SK-N-SH (cell line): Measurements from ENCODE around the gene SOBP. TPM values are rescaled to one million over a fixed set of nuclear protein-coding genes. Genes with fewer than 3 reads are reported as not detected.

Experiments used
- CTCF ChIA-PET: fragments of 300-600, 350-600 bp; formaldehyde crosslinking; extraction: SDS; loops from one replicate; lab custom pipeline; 2021; lab: Yijun Ruan, JAX
- POLR2A ChIA-PET: fragments of 350-600 bp; sonication (Branson Sonifier 250); formaldehyde crosslinking; extraction: SDS; loops from one replicate; lab custom pipeline; 2020; ENCODE audit warnings: antibody characterized with exemption, inconsistent platforms; lab: Yijun Ruan, JAX
- DNase-seq: peaks from one replicate; pipeline ENCODE4 v3.0.0; 2012
- H2AFZ ChIP-seq: fragments of 200-600 bp; sonication (generic); 2 replicates; pipeline ENCODE4 v1.8.1; 2016; ENCODE audit warnings: antibody characterized with exemption, mild to moderate bottlenecking, low read depth
- H3F3A ChIP-seq: fragments of 200-600 bp; sonication (generic); replicated peaks from 2 replicates; pipeline ENCODE3; 2016; ENCODE audit warnings: antibody characterized with exemption, mild to moderate bottlenecking; ENCODE audit not compliant: insufficient read depth
- H3K27ac ChIP-seq, 2 experiments: fragments of 200-500 bp in 1 of 2; fragments of 200-600 bp in 1 of 2; sonication (Bioruptor generic) in 1 of 2; sonication (generic), shearing (Covaris generic) in 1 of 2; 2 replicates each; pipeline versions ENCODE4 v1.5.1 to v1.6.1; 2014 to 2016; ENCODE audit warnings: low read depth in 2 of 2, inconsistent platforms in 1 of 2, low read length in 1 of 2, mild to moderate bottlenecking in 1 of 2, mixed read lengths in 1 of 2
- H3K27me3 ChIP-seq: fragments of 200-600 bp; sonication (generic), shearing (Covaris generic); 2 replicates; pipeline ENCODE4 v1.6.1; 2016; ENCODE audit warnings: mixed run types; ENCODE audit not compliant: insufficient read depth
- H3K36me3 ChIP-seq, 2 experiments: fragments of 200-500 bp in 1 of 2; fragments of 200-600 bp in 1 of 2; sonication (Bioruptor generic) in 1 of 2; sonication (generic) in 1 of 2; replicated peaks in 1 of 2; 2 replicates each; pipeline versions ENCODE3 to v1.5.1; 2014 to 2016; ENCODE audit warnings: low read length in 1 of 2, mild to moderate bottlenecking in 1 of 2; ENCODE audit not compliant: insufficient read depth in 2 of 2, control insufficient read depth in 1 of 2
- H3K4me1 ChIP-seq, 2 experiments: fragments of 200-500 bp in 1 of 2; fragments of 200-600 bp in 1 of 2; sonication (Bioruptor generic) in 1 of 2; sonication (generic), shearing (Covaris generic) in 1 of 2; 2 replicates each; pipeline versions ENCODE4 v1.5.1 to v1.6.1; 2014 to 2016; ENCODE audit warnings: low read depth in 1 of 2, low read length in 1 of 2, mixed run types in 1 of 2; ENCODE audit not compliant: insufficient read depth in 2 of 2, control insufficient read depth in 1 of 2
- H3K4me2 ChIP-seq: fragments of 200-600 bp; sonication (generic), shearing (Covaris generic); 2 replicates; pipeline ENCODE4 v1.6.1; 2017; ENCODE audit warnings: mixed run types
- H3K4me3 ChIP-seq, 2 experiments: fragments of 200-500 bp in 1 of 2; fragments of 200-600 bp in 1 of 2; sonication (Bioruptor generic) in 1 of 2; sonication (generic), shearing (Covaris generic) in 1 of 2; 2 replicates each; pipeline versions ENCODE4 v1.5.1 to v1.8.1; 2014 to 2016; ENCODE audit warnings: low read depth in 2 of 2, inconsistent platforms in 1 of 2, low read length in 1 of 2, mild to moderate bottlenecking in 1 of 2, mixed read lengths in 1 of 2, moderate library complexity in 1 of 2
- H3K79me2 ChIP-seq: fragments of 200-600 bp; sonication (generic); 2 replicates; pipeline ENCODE4 v1.8.1; 2017; ENCODE audit warnings: mild to moderate bottlenecking; ENCODE audit not compliant: insufficient read depth
- H3K9ac ChIP-seq: fragments of 200-600 bp; sonication (generic); 2 replicates; pipeline ENCODE4 v1.6.1; 2017; ENCODE audit warnings: mixed run types
- H3K9me2 ChIP-seq: fragments of 200-600 bp; sonication (generic); 2 replicates; pipeline ENCODE4 v1.6.1; 2017; ENCODE audit warnings: mixed run types
- H3K9me3 ChIP-seq: fragments of 200-600 bp; sonication (generic); 2 replicates; pipeline ENCODE4 v1.6.1; 2017; ENCODE audit warnings: mixed run types, mild to moderate bottlenecking, moderate library complexity
- H4K20me1 ChIP-seq: fragments of 200-600 bp; sonication (generic); 2 replicates; pipeline ENCODE4 v1.6.1; 2017; ENCODE audit warnings: mild to moderate bottlenecking, mixed run types; ENCODE audit not compliant: insufficient read depth
- CHD2 ChIP-seq: fragments of 150-350 bp; IDR thresholded peaks from 2 replicates; pipeline ENCODE4 v1.6.1; 2018; ENCODE audit warnings: low read length; ENCODE audit not compliant: partially characterized antibody
- EP300 ChIP-seq, 2 experiments: IDR thresholded peaks; 2 replicates each; pipeline versions ENCODE4 v1.4.0 to v1.6.1; 2012; ENCODE audit warnings: borderline replicate concordance in 1 of 2, low read depth in 1 of 2, low read length in 1 of 2
- EZH2phosphoT487 ChIP-seq: fragments of 200-600 bp; sonication (generic); IDR thresholded peaks from 2 replicates; pipeline ENCODE4 v1.6.1; 2017; ENCODE audit warnings: low read depth, mixed run types, mild to moderate bottlenecking, antibody characterized with exemption, moderate library complexity, borderline replicate concordance
- FOSL2 ChIP-seq: IDR thresholded peaks from 2 replicates; pipeline ENCODE4 v1.4.0; 2012; ENCODE audit warnings: low read depth, mild to moderate bottlenecking, moderate library complexity, borderline replicate concordance
- FOXM1 ChIP-seq: IDR thresholded peaks from 2 replicates; pipeline ENCODE4 v1.4.0; 2012; ENCODE audit warnings: low read depth, mild to moderate bottlenecking
- GATA2 ChIP-seq: sonication (generic); formaldehyde crosslinking; IDR thresholded peaks from 2 replicates; pipeline ENCODE4 v1.5.0; 2020; ENCODE audit warnings: mild to moderate bottlenecking, missing genetic modification reagents
- JUND ChIP-seq: IDR thresholded peaks from 2 replicates; pipeline ENCODE4 v1.4.0; 2012
- MEF2A ChIP-seq: IDR thresholded peaks from 2 replicates; pipeline ENCODE4 v1.4.0; 2012; ENCODE audit warnings: low read depth, borderline replicate concordance
- NRF1 ChIP-seq: IDR thresholded peaks from 2 replicates; pipeline ENCODE4 v1.6.1; 2012; ENCODE audit warnings: low read depth, mild to moderate bottlenecking, low read length
- PBX3 ChIP-seq: IDR thresholded peaks from 2 replicates; pipeline ENCODE4; 2012
- POLR2AphosphoS5 ChIP-seq: IDR thresholded peaks from 2 replicates; pipeline ENCODE4 v1.6.1; 2012; ENCODE audit warnings: low read depth, low read length
- RCOR1 ChIP-seq: fragments of 150-350 bp; IDR thresholded peaks from 2 replicates; pipeline ENCODE4 v1.6.1; 2017; ENCODE audit warnings: antibody characterized with exemption, low read length
- REST ChIP-seq: IDR thresholded peaks from 2 replicates; pipeline ENCODE4 v1.6.1; 2012; ENCODE audit warnings: mild to moderate bottlenecking, low read depth, low read length, moderate library complexity
- RFX5 ChIP-seq: IDR thresholded peaks from 2 replicates; pipeline ENCODE4 v1.6.1; 2012; ENCODE audit warnings: mild to moderate bottlenecking, improper control_type of control experiment, low read length
- RXRA ChIP-seq: IDR thresholded peaks from 2 replicates; pipeline ENCODE4 v1.4.0; 2012; ENCODE audit warnings: low read depth, mild to moderate bottlenecking, borderline replicate concordance
- SMC3 ChIP-seq: IDR thresholded peaks from 2 replicates; pipeline ENCODE4 v1.6.1; 2012; ENCODE audit warnings: low read depth, low read length, improper control_type of control experiment
- USF2 ChIP-seq: fragments of 150-350 bp; IDR thresholded peaks from 2 replicates; pipeline ENCODE4 v1.6.1; 2017; ENCODE audit warnings: antibody characterized with exemption, low read length, low read depth, borderline replicate concordance
- YY1 ChIP-seq: IDR thresholded peaks from 2 replicates; pipeline ENCODE4 v1.4.0; 2012; ENCODE audit warnings: low read depth, mild to moderate bottlenecking
- WGBS: methylation state at CpG from one replicate; pipeline ENCODE4 v1.1.6; 2017; ENCODE audit warnings: low lambda C conversion rate; 5-methylcytosine and 5-hydroxymethylcytosine counted together
- polyA plus RNA-seq, 3 experiments: library from polyadenylated mRNA; depleted of rRNA; stranded (reverse); fragments of >200 nt; gene quantifications; 2 replicates each; pipeline ENCODE4 v1.2.3, GENCODE V29; 2012
- TF ChIP-seq, protein P1 (sequence below): IDR thresholded peaks from 2 replicates; pipeline ENCODE4 v1.4.0; 2012; ENCODE audit warnings: low read depth, borderline replicate concordance
- TF ChIP-seq, protein P2 (sequence below): fragments of 150-350 bp; IDR thresholded peaks from 2 replicates; pipeline ENCODE4 v1.6.1; 2016; ENCODE audit warnings: mild to moderate bottlenecking, low read depth, low read length

SOBP gene
- polyA plus RNA-seq, 1 of the 3 experiments (the other 2 are of a cell fraction) = 0.61 TPM

GRCh38 chr6:107647439-107647948, 157.6 kb downstream of the SOBP start:
- H3K9me2 ChIP-seq = no peaks in the 10 kb centered on the region
- POLR2A ChIA-PET = no interaction called here

DNA sequence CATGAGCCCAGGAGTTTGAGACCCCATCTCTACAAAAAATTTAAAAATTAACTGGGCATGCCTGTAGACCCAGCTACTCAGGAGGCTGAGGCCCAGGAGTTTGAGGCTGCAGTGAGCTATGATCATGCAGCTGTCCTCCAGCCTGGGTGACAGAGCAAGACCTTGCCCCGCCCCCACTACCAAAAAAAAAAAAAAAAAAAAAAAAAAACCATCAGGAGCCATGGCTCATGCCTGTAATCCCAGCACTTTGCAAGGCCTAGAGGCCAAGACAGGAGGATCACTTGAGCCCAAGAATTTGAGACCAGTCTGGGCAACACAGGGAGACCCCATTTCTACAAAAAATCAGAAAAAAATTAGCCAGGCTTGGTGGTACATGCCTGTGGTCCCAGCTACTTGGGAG, 159.1 kb downstream of the SOBP start:
- WGBS = 0% methylated on average over 1 of the region's 1 CpG
- H4K20me1 ChIP-seq = no peaks in the 10 kb centered on the region
- CTCF ChIA-PET = interaction anchor here (1.1 kb wide), 1 partner anchor 146 kb away, joined by 3 read pairs; no protein-coding TSS in a partner anchor

More at GRCh38 chr6:107647439-107647948, 157.6 kb downstream of the SOBP start:
- Histone ChIP-seq H3K4me3 (no peak overlapping the region), H3K4me1 (peaks cover 0 to 10% of the 10 kb centered on the region in 2 experiments; a peak in 1 of 4 replicates), H3F3A (no peaks in the 10 kb centered on the region), H3K27me3 (no peaks in the 10 kb centered on the region), H3K36me3 (no peaks in the 10 kb centered on the region), H3K27ac (no peak overlapping the region), H2AFZ (no peak overlapping the region), H3K9me3 (no peaks in the 10 kb centered on the region), H3K4me2 (no peak overlapping the region), H3K9ac (no peak overlapping the region), H4K20me1 (no peaks in the 10 kb centered on the region), H3K79me2 (no peaks in the 10 kb centered on the region)
- TF ChIP-seq RXRA (no peak), USF2 (no peak), CHD2 (no peak), EZH2phosphoT487 (no peak), NRF1 (no peak), RCOR1 (no peak)
- DNase-seq = no peak
- 87% methylated on average over 9 of the region's 9 CpGs for WGBS
- CTCF ChIA-PET = interaction anchor here (1.4 to 1.9 kb wide), 4 partner anchors 8 to 19 kb away, joined by 3 to 9 read pairs (median 4); no protein-coding TSS in a partner anchor

More for the DNA sequence above, 159.1 kb downstream of the SOBP start:
- POLR2A ChIA-PET = interaction anchor here (0.6 to 1.4 kb wide), 2 partner anchors 11 to 160 kb away, joined by 3 read pairs; partner anchors contain the start of gene SOBP
- H2AFZ ChIP-seq = no peak overlapping the region
- no peak overlapping the region for H3K27ac ChIP-seq
- no peak for DNase-seq
- H3K4me2 ChIP-seq = no peak overlapping the region
- H3K9ac ChIP-seq = no peak overlapping the region
- H3F3A ChIP-seq = no peaks in the 10 kb centered on the region
- H3K27me3 ChIP-seq = no peaks in the 10 kb centered on the region
- H3K9me2 ChIP-seq = no peaks in the 10 kb centered on the region
- peaks cover 0 to 19% of the 10 kb centered on the region in 2 experiments; a peak in 2 of 4 replicates for H3K4me1 ChIP-seq
- no peaks in the 10 kb centered on the region for H3K36me3 ChIP-seq
- no peak overlapping the region for H3K4me3 ChIP-seq
- no peak for TF ChIP-seq YY1
- TF ChIP-seq GATA2 (CRISPR knock-in tag) = no peak
- TF ChIP-seq MEF2A = no peak
- TF ChIP-seq RCOR1 = no peak
- TF ChIP-seq EP300 (IDR thresholded peaks at IDR 0.05; ENCODE audit: borderline replicate concordance in 1 of 2, low read depth in 1 of 2, low read length in 1 of 2) = no peak
- TF ChIP-seq POLR2AphosphoS5 = no peak
- TF ChIP-seq JUND = no peak
- TF ChIP-seq CHD2 = no peak
- TF ChIP-seq PBX3 = no peak
- TF ChIP-seq FOSL2 = no peak
- TF ChIP-seq SMC3 = no peak
- TF ChIP-seq, protein P1, sequence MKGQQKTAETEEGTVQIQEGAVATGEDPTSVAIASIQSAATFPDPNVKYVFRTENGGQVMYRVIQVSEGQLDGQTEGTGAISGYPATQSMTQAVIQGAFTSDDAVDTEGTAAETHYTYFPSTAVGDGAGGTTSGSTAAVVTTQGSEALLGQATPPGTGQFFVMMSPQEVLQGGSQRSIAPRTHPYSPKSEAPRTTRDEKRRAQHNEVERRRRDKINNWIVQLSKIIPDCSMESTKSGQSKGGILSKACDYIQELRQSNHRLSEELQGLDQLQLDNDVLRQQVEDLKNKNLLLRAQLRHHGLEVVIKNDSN = no peak
- no peak for TF ChIP-seq RFX5
- no peak for TF ChIP-seq REST
- TF ChIP-seq FOXM1 = no peak
- TF ChIP-seq, protein P2, sequence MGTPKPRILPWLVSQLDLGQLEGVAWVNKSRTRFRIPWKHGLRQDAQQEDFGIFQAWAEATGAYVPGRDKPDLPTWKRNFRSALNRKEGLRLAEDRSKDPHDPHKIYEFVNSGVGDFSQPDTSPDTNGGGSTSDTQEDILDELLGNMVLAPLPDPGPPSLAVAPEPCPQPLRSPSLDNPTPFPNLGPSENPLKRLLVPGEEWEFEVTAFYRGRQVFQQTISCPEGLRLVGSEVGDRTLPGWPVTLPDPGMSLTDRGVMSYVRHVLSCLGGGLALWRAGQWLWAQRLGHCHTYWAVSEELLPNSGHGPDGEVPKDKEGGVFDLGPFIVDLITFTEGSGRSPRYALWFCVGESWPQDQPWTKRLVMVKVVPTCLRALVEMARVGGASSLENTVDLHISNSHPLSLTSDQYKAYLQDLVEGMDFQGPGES = no peak
- no peaks in the 10 kb centered on the region for H3K9me3 ChIP-seq
- H3K79me2 ChIP-seq = no peaks in the 10 kb centered on the region
